HL-60 (cell line): ENCODE data around the gene PRSS53.

Experiments
- DNase-seq, 2 experiments: peaks; one replicate each; pipeline ENCODE4 v3.0.0-alpha.2; 2010 to 2020; ENCODE audit warnings: low read depth in 1 of 2, low spot score in 1 of 2
- H3K27ac ChIP-seq: fragments of 250-450 bp; sonication (Bioruptor Pico); replicated peaks from 2 replicates; pipeline ENCODE4 v1.5.1; 2020; ENCODE audit warnings: mild to moderate bottlenecking, moderate library complexity
- H3K27me3 ChIP-seq: fragments of 250-450 bp; sonication (Bioruptor Pico); 2 replicates; pipeline ENCODE4 v1.5.1; 2021; ENCODE audit warnings: mild to moderate bottlenecking, moderate library complexity; ENCODE audit not compliant: insufficient read depth, poor library complexity, severe bottlenecking
- H3K4me3 ChIP-seq: replicated peaks from 2 replicates; pipeline ENCODE4 v1.5.1; 2011; ENCODE audit warnings: mild to moderate bottlenecking, control low read depth, low read length; ENCODE audit not compliant: insufficient read depth
- CTCF ChIP-seq: IDR thresholded peaks from one replicate; pipeline ENCODE4 v1.5.1; 2011; ENCODE audit warnings: low read length, control low read depth, inconsistent platforms; ENCODE audit not compliant: insufficient read depth
- GABPA ChIP-seq: IDR thresholded peaks from 2 replicates; pipeline ENCODE4 v1.6.1; 2012; ENCODE audit warnings: low read depth
- POLR2AphosphoS5 ChIP-seq: IDR thresholded peaks from 2 replicates; pipeline ENCODE4 v1.6.1; 2012; ENCODE audit warnings: low read depth
- REST ChIP-seq: IDR thresholded peaks from 2 replicates; pipeline ENCODE4 v1.6.1; 2012; ENCODE audit warnings: low read depth; ENCODE audit not compliant: insufficient replicate concordance
- SPI1 ChIP-seq: IDR thresholded peaks from 2 replicates; pipeline ENCODE4 v1.6.1; 2012; ENCODE audit warnings: low read depth, mild to moderate bottlenecking, borderline replicate concordance

Gene PRSS53

DNA sequence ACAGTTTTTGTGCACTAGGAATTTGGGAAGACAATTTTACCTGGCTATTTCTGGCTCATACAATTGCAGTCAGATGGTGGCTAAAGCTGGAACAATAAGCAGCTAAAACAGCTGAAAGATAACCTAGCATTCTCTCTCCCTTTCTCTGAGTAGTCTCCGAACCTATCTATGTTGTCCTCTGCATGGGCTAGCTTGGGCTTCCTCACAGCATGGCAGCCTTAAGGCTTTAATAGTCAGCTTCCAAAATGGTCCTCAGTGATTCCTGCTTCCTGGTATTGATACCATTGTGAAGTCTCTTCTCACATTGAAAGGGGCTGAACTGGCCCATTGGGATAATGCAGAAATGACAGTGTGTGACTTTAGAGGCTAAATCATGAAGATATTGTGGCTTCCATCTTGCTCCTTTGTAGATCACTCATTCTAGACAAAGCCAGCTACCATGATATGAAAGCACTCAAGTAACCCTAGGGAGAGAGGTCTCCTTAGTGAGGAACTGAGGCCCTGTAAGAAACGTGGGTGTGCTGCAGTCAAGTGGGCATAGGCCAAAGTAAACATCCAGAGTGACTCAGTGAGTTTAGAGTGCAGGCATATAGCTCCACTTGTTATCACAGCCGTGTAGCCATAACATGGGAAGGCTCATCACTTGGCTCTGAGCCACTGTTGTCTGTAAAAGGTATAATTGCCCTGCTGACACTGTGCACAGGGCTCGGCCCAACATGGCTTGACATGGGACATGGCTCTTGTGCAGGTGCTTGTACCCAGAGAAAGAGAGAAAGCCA, 11.3 kb upstream of the PRSS53 start:
- no peak overlapping the region for H3K4me3 ChIP-seq
- no peaks in the 10 kb centered on the region for H3K27me3 ChIP-seq
- TF ChIP-seq POLR2AphosphoS5 (no peak), CTCF (no peak), REST (no peak), SPI1 (no peak), GABPA (no peak)
- no peak overlapping the region for H3K27ac ChIP-seq
- no peak for DNase-seq

- TF ChIP-seq POLR2AphosphoS5 (no peak), REST (no peak), GABPA (no peak), CTCF (no peak), SPI1 (no peak)
- peak; percentile 97 to 98 for DNase-seq
- no peaks in the 10 kb centered on the region for H3K27me3 ChIP-seq
Measured at GRCh38 chr16:31094424-31095120, 5.8 kb upstream of the PRSS53 start, which contains the start of gene VKORC1. Gene VKORC1 (minus strand): TSS chr16:31094797. CDS start chr16:31094729, 68 bp downstream.

GRCh38 chr16:31094088-31094423, 5.3 kb upstream of the PRSS53 start:
- Histone ChIP-seq H3K4me3 (peak overlapping the region; percentile 79), H3K27me3 (no peaks in the 10 kb centered on the region), H3K27ac (peak overlapping the region; percentile 68)
- TF ChIP-seq CTCF (no peak), GABPA (no peak), REST (no peak), SPI1 (no peak), POLR2AphosphoS5 (no peak)
- DNase-seq: no peak

More at GRCh38 chr16:31094424-31095120, 5.8 kb upstream of the PRSS53 start, which contains the start of gene VKORC1:
- Histone ChIP-seq H3K4me3 (peak within 1 kb of the TSS; percentile 79), H3K27ac (peak within 1 kb of the TSS; percentile 68)
